ENCODE data around the gene MGAT3.

- TF ChIP-seq YY1 (IDR thresholded peaks at IDR 0.05; ENCODE audit: low read depth), result no peak
- no peak for TF ChIP-seq CTCF (IDR thresholded peaks at IDR 0.05)
- TF ChIP-seq EP300 (IDR thresholded peaks at IDR 0.05; ENCODE audit: borderline replicate concordance in 1 of 2, low read depth in 1 of 2, low read length in 1 of 2), result no peak
- no peak for TF ChIP-seq FOXM1 (IDR thresholded peaks at IDR 0.05; ENCODE audit: low read depth)
Observed at GRCh38 chr22:39431821-39432251, 25.0 kb upstream of the MGAT3 start.

Measured in SK-N-SH (cell line).